Spleen (tissue), 7 donors: ENCODE data around the gene KIF26B.

Source experiments
- CTCF ChIP-seq, 11 experiments: fragments of 200-600 bp in 7 of 11; fragments of 450-650 bp in 4 of 11; sonication (generic) in 4 of 11; IDR thresholded peaks in 8 of 11; conservative IDR thresholded peaks in 3 of 11; 1 replicate in 7 of 11; 2 replicates in 4 of 11; pipeline versions ENCODE4 v1.4.0 to v1.8.0; 2016 to 2021; ENCODE audit warnings: antibody characterized with exemption in 11 of 11, inconsistent platforms in 4 of 11, mild to moderate bottlenecking in 1 of 11
- POLR2AphosphoS5 ChIP-seq, 3 donors: sonication (generic); formaldehyde crosslinking; IDR thresholded peaks; one replicate each; pipeline ENCODE4 v1.5.1; 2017; ENCODE audit warnings: antibody characterized with exemption in 3 of 3
- donor health status: DM: no; HTN: no; CAD: no; lungs with moderate emphysema.
- donor health status: DM: no; HTN: no; CAD: no.
- donor health status: DM: no; HTN: no; CAD: no.

GRCh38 chr1:245211761-245212160 is 57.0 kb downstream of the KIF26B start:
- TF ChIP-seq CTCF (IDR thresholded peaks at IDR 0.05 in 8 of 11, conservative IDR thresholded peaks at IDR 0.05 in 3 of 11) (no peak), POLR2AphosphoS5 (IDR thresholded peaks at IDR 0.05) (no peak)
